NCI-H510A (cell line): ENCODE results near the gene CFAP46.

ENCODE experiments used
- DNase-seq: peaks from one replicate; lab custom pipeline; 2025; lab: John Stamatoyannopoulos, UW

CFAP46 gene

DNA sequence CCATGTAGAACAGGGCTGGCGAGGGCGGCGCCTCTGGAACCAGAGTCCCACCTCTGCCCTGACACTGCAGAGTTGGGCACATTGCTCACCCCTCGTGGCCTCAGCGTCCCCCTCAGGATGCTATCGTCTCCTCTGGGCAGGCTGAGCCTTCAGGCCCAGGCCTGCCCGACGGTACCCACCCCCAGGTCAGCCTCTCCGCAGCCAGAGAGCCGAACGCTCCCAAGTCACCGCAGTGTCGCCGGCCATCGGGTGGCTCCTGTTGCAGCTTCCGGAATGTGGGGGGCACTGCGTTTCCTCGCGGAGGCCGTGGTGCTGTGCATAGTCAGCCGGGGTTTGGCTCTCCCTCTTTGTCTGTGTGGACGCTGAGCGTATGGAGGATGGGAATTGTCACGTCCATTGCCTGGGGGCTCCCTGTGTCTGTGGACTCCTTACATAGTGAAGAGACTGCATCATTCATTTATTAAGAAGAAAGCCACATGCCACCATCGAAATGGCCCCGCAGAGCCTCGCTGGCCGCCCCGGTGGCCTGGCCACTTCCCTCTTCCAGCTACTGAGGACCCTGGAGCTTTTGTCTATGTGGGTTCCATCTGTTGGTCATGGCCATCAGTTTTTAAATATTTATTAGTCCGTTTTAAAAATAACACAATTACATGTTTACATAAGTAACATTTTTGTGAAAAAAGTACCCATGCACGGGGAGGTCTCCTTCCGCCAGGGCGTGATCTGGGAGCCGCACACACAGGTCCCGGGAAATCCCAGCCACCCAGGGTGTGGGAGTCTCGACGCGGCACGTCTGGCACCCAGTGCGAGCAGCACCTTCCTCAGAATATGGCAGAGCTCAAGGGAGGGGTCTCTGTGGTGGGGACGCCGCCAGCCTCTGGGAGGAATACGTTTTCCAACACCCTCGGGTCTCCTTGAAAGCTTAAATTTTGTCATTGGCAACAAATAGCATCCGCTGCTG, 172.0 kb downstream of the CFAP46 start:
- DNase-seq = no peak

DNA sequence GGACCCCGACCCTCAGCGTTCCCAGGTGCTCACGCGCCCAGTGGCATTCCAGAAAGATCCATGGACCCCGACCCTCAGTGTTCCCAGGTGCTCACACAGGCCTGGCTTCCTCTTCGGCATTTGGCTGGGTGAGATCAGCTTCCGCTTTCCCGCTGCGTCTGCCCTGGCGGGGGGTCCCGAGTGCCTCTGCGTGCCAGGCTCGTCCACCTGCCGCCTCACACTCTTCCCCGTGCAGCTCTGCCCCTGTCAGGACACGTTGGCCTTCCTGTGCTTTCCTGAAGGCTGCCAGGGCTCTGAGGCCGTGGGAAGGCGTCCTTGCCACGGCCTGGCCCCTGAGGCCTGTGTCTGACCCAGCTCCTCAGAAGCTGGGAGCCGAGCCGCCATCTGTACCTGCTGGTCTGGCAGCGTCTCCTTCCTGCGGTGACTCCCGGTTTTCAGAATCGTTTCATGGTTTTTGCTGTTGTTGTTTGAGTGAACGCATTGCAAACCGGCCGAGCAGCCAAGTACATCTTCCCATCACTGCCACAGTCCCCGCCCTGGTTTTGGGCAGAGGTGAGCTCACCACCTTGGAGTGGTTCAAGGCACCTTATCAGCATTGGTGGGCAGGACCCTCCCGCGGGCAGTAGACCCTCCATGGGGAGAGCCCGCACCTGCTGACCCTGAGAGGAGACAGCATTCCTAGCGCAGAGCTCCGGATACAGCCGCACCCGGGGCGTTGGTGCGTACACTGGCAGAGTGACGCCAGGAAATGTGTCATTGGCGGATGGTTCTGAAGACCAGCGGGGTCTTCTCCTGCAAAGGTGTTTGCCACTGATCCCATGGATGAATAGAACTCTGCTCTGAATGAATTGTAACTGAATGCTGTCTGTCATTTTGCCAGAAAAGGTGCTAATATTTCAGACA, 173.8 kb downstream of the CFAP46 start:
- no peak for DNase-seq

DNA sequence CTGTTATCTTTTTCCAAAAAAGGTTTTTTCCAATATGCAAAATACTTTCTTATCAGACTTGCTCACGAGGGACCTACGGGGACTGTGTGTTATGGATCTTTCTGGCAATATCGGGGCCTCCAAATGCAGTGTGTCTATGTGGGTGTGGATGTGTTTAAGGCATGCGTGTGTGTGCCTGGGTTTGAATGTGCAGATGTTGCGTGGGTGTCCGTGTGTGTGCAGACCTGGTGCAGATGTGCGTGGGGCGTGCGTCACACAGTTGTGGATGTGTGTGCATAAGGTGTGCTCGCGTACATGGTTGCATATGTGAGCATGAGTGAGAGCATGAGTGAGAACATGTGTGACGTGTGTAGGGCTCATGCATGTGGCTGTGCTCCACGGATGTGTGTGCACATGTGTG, 176.1 kb downstream of the CFAP46 start:
- no peak for DNase-seq

DNA sequence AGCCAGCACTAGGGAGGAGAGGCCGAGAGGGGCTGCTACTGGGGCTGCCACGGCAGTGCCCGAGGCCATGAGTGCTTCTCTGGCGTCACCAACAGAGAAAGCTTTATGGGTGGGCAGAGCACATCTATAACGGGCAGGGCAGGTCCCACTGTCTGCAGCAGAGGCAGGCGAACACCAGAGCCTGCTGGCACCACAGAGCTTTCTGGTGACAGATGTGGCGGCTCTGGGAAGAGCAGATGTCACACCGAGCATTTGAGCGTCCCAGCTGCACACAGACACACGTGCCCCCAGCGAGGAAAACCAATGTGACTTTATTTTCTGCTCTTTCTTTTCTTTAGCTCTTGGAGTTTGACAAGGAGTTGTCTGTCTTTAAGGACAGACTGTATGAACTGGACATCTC, 176.9 kb downstream of the CFAP46 start:
- DNase-seq = no peak

DNA sequence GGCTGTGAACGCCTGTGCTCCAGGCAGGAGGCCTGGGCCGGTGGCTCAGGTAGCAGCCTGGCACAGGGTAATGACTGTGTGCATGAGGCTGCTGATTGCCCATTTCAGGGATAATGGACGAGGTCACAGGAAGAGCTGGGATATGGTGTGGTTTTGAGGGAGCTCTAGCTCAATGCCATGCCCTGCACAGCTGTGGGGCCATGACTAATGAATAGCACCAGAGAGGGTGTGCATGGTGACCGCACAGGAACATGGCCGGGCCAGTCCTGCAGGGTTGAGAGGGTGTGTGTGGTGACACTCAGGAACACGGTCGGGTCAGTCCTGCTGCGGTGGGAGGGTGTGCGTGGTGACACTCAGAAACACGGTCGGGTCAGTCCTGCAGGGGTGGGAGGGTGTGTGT, 178.3 kb downstream of the CFAP46 start:
- no peak for DNase-seq

DNA sequence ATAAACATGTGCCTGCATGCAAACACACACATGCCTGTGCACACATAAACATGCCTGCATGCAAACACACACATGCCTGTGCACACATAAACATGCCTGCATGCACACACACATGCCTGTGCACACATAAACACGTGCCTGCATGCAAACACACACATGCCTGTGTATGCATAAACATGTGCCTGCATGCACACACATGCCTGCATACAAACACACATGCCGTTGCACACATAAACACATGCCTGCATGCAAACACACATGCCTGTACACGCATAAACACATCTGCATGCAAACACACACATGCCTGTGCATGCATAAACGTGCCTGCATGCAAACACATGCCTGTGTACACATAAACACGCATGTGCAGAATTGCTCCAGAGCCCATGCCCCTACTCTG, 178.8 kb downstream of the CFAP46 start:
- no peak for DNase-seq

DNA sequence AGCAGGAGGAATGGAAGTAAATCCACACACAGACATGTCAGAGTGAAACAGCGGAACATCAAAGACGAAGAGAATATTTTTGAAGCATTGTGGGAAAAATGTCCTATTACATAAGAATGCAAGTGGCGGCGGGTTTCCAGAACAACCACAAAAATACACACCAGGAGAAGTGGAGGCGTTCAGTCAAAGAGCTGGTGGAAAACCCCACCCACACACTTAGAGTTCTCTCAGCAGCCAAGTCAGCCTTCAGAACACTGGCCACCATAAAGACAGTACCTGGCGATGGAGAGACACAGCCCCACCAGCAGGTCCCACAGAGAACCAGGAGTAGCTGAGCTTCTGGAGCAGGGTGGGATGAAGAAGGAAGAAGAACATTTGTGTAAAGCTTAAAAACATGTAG, 180.1 kb downstream of the CFAP46 start:
- no peak for DNase-seq

DNA sequence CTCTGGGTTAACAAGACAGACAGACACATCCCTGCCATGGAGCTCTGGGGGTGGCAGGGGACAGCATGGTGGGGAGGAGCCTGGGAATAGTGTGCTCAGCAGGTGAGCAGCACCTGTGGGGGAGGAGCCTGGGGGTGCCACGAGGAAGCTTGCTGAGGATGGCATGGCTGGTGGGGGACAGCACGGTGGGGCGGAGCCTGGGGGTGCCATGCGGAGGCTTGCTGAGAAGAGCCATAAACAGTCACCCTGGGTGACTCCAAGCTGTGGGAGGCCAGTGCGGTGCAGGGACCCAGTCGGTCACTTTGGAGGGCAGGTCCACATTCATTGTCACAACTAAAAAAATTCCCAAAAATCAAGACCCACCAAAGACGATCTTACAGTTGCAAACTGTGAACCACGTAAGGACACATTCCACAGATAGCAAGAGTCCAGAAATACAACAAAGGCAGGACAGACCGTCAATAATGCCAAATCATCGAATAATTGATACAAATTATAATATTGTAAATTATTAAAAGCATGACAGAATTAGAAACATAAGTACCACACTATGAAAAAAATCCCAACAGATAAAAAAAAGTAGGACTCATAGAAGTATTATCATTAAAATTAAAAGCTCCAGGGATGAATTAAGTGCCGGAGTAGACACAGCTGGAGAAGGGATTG, 180.8 kb downstream of the CFAP46 start:
- DNase-seq = no peak

DNA sequence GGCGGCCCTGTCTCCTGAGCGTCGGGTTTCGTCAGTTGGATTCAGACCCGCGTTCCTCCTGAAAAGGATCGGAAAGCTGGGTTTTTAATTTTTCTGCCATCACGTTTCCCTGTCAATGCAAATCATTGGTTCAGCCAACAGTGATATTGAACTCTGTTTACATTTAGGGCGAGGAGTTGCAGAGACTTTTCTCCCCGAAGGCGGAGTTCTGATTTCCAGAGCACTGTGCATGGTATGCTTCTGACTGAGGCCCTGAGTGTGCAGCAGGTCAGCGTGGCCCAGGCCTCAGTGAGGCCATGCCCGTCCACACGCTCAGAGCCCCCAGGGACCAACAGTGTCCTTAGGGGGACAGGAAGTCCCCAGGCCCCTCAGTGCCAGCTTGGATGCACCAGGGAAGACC, 183.5 kb downstream of the CFAP46 start:
- no peak for DNase-seq
